ENCODE results near the gene EIF4G2.

GRCh38 chr11:10805741-10806140, 3.0 kb downstream of the EIF4G2 start:
- TF ChIP-seq CTCF (IDR thresholded peaks at IDR 0.05; ENCODE audit: poor library complexity) (no peak), EZH2 (IDR thresholded peaks at IDR 0.05; ENCODE audit: borderline replicate concordance) (no peak)
